B cell (primary cell): Measurements from ENCODE around the gene SMARCC1. TPM values are rescaled to one million over a fixed set of nuclear protein-coding genes. Genes with fewer than 3 reads are reported as not detected.
"Not testable (repeated sequence)": the region's sequence is repeated elsewhere in the genome, so short reads cannot be mapped to it uniquely, and the experiment has no call there.

Experiments used
- ATAC-seq: fragments of 200-7000 bp; cut with Tn5 transposase; one replicate; pipeline ENCODE4 v1.10.0; 2021; ENCODE audit warnings: low read depth, mild to moderate bottlenecking, moderate number of reproducible peaks, moderate library complexity
- CTCF ChIA-PET: fragments of 350-600 bp; sonication (Branson Sonifier 250); formaldehyde crosslinking; loops from one replicate; lab custom pipeline; 2021; ENCODE audit warnings: antibody characterized with exemption, inconsistent platforms; lab: Charles Lee
- POLR2A ChIA-PET: fragments of 350-600 bp; sonication (Branson Sonifier 250); formaldehyde crosslinking; loops from one replicate; lab custom pipeline; 2021; ENCODE audit warnings: antibody characterized with exemption; lab: Charles Lee
- DNase-seq: peaks from one replicate; pipeline ENCODE4 v3.0.0; 2013
- H2AFZ ChIP-seq: 2 replicates; pipeline ENCODE4 v1.6.1; 2012; ENCODE audit warnings: mild to moderate bottlenecking, low read depth, low read length; ENCODE audit not compliant: insufficient read depth, poor library complexity, severe bottlenecking
- H3K27ac ChIP-seq, 2 donors: 1 replicate in 1 of 2; 2 replicates in 1 of 2; pipeline ENCODE4 v1.5.1; 2012 to 2013; ENCODE audit warnings: low read length in 2 of 2, mild to moderate bottlenecking in 2 of 2, moderate library complexity in 1 of 2
- H3K27me3 ChIP-seq, 4 experiments: fragments of 200-600 bp in 1 of 4; sonication (generic) in 1 of 4; replicated peaks in 1 of 4; 1 replicate in 2 of 4; 2 replicates in 2 of 4; pipeline versions ENCODE4 v1.6.1 to v1.7.0; 2013 to 2016; ENCODE audit warnings: low read length in 3 of 4, mild to moderate bottlenecking in 2 of 4, mixed read lengths in 1 of 4, moderate library complexity in 1 of 4; ENCODE audit not compliant: insufficient read depth in 4 of 4, control insufficient read depth in 3 of 4; ENCODE audit errors: control extremely low read depth in 1 of 4
- H3K36me3 ChIP-seq, 2 experiments: replicated peaks in 1 of 2; 1 replicate in 1 of 2; 2 replicates in 1 of 2; pipeline versions ENCODE4 v1.6.1 to v1.7.1; 2013; ENCODE audit warnings: low read length in 1 of 2; ENCODE audit not compliant: insufficient read depth in 2 of 2, control insufficient read depth in 1 of 2; ENCODE audit errors: control extremely low read depth in 1 of 2, extremely low read depth in 1 of 2
- H3K4me1 ChIP-seq, 2 donors: fragments of 200-600 bp in 1 of 2; sonication (generic) in 1 of 2; 1 replicate in 1 of 2; 2 replicates in 1 of 2; pipeline versions ENCODE4 v1.5.1 to v1.6.1; 2013 to 2017; ENCODE audit warnings: low read length in 2 of 2; ENCODE audit not compliant: control insufficient read depth in 2 of 2, insufficient read depth in 2 of 2
- H3K4me2 ChIP-seq: replicated peaks from 2 replicates; pipeline ENCODE3; 2012; ENCODE audit warnings: mild to moderate bottlenecking, low read depth, low read length; ENCODE audit not compliant: poor library complexity, severe bottlenecking
- H3K4me3 ChIP-seq, 5 experiments: fragments of 200-600 bp in 1 of 5; sonication (generic) in 1 of 5; 1 replicate in 3 of 5; 2 replicates in 2 of 5; pipeline versions ENCODE4 v1.5.1 to v1.7.0; 2011 to 2016; ENCODE audit warnings: low read length in 4 of 5, mild to moderate bottlenecking in 4 of 5, low read depth in 2 of 5, control low read depth in 1 of 5, moderate library complexity in 1 of 5; ENCODE audit not compliant: insufficient read depth in 1 of 5; ENCODE audit errors: control extremely low read depth in 1 of 5, extremely low read depth in 1 of 5
- H3K79me2 ChIP-seq: fragments of 200-600 bp; sonication (generic); one replicate; pipeline ENCODE4 v1.6.0; 2016; ENCODE audit warnings: low read length; ENCODE audit not compliant: control insufficient read depth, insufficient read depth
- H3K9ac ChIP-seq: fragments of 200-600 bp; sonication (generic); 2 replicates; pipeline ENCODE4 v1.6.1; 2017; ENCODE audit warnings: mild to moderate bottlenecking, low read length, moderate library complexity
- H3K9me3 ChIP-seq, 3 donors: one replicate each; pipeline versions ENCODE4 v1.6.1 to v1.7.1; 2013; ENCODE audit warnings: low read length in 2 of 3; ENCODE audit not compliant: control insufficient read depth in 2 of 3, insufficient read depth in 1 of 3; ENCODE audit errors: control extremely low read depth in 1 of 3
- H4K20me1 ChIP-seq: 2 replicates; pipeline ENCODE4 v1.6.0; 2012; ENCODE audit warnings: mild to moderate bottlenecking, low read length; ENCODE audit not compliant: insufficient read depth, control insufficient read depth, poor library complexity, severe bottlenecking
- H3K27ac Mint-ChIP-seq: one replicate; pipeline ENCODE4 v1.8.0; 2021; ENCODE audit warnings: mixed read lengths
- H3K27me3 Mint-ChIP-seq: one replicate; pipeline ENCODE4 v1.8.0; 2021; ENCODE audit warnings: mixed read lengths
- H3K4me1 Mint-ChIP-seq: one replicate; pipeline ENCODE4 v1.8.0; 2021; ENCODE audit warnings: mixed read lengths
- H3K4me3 Mint-ChIP-seq: one replicate; pipeline ENCODE4 v1.8.0; 2021; ENCODE audit warnings: mixed read lengths
- H3K9me3 Mint-ChIP-seq: one replicate; pipeline ENCODE4 v1.8.0; 2022; ENCODE audit warnings: mixed read lengths; ENCODE audit not compliant: insufficient read depth
- CTCF ChIP-seq: fragments of 200-600 bp; IDR thresholded peaks from one replicate; pipeline ENCODE4 v1.8.0; 2022; ENCODE audit warnings: antibody characterized with exemption, mild to moderate bottlenecking
- EZH2 ChIP-seq: IDR thresholded peaks from 2 replicates; pipeline ENCODE4 v1.6.1; 2012; ENCODE audit warnings: borderline replicate concordance, low read depth, mild to moderate bottlenecking, moderate library complexity, low read length; ENCODE audit not compliant: insufficient read depth, poor library complexity, severe bottlenecking
- WGBS: methylation state at CpG from one replicate; pipeline ENCODE4 v1.1.5; 2013; ENCODE audit warnings: missing lambda C conversion rate; ENCODE audit not compliant: insufficient coverage; 5-methylcytosine and 5-hydroxymethylcytosine counted together
- intact Hi-C: fragments of 100-400 bp; cut with micrococcal nuclease; formaldehyde crosslinking; loops from one replicate; pipeline ENCODE4 v1.10.0; 2022
- polyA minus RNA-seq: library from RNA; depleted of rRNA, polyadenylated mRNA; stranded (reverse); fragments of >200 nt; gene quantifications from 2 replicates; pipeline ENCODE4 v1.2.3, GENCODE V29; 2012
- polyA plus RNA-seq: library from polyadenylated mRNA; depleted of rRNA; stranded (reverse); fragments of >200 nt; gene quantifications from 2 replicates; pipeline ENCODE4 v1.2.3, GENCODE V29; 2012
- total RNA-seq, 2 donors: library from RNA; stranded (reverse); fragments of 120-200 nt in 1 of 2; gene quantifications; 1 replicate in 1 of 2; 2 replicates in 1 of 2; pipeline versions ENCODE4 v1.2.3 to v1.2.4, GENCODE V29; 2013 to 2022

Gene SMARCC1
- total RNA-seq (149 and 155 TPM in 2 replicates), polyA plus RNA-seq (13.1 and 13.8 TPM in 2 replicates), polyA minus RNA-seq (55.3 and 87.0 TPM in 2 replicates)
- 55.3 TPM for total RNA-seq (2013)

GRCh38 chr3:47781685-47782445 lies at the start of gene SMARCC1:
TSS of gene SMARCC1 (minus strand) at chr3:47781893. CDS start at chr3:47781797, 96 bp downstream.
- peak within 1 kb of the TSS; percentile 87 for H2AFZ ChIP-seq
- H4K20me1 ChIP-seq: peaks cover 37% of the 10 kb centered on the region
- no peaks in the 10 kb centered on the region for H3K36me3 ChIP-seq
- H3K27ac Mint-ChIP-seq: peak within 1 kb of the TSS; percentile 99
- under 1% methylated on average over 79 of the region's 79 CpGs for WGBS
- peak within 1 kb of the TSS; percentile 68 to 94 (median 78) for H3K4me3 ChIP-seq
- H3K9me3 Mint-ChIP-seq: no peaks in the 10 kb centered on the region
- H3K79me2 ChIP-seq: peaks cover 52% of the 10 kb centered on the region
- intact Hi-C loops: loop anchor here (1.0 to 10.0 kb wide), 8 partner anchors 7 to 1690 kb away; partner anchors contain the start of genes CCDC12, DAG1, DHX30 and KIF9
- peak; percentile 87 for ATAC-seq
- peaks cover 39% of the 10 kb centered on the region for H3K4me1 Mint-ChIP-seq
- peak within 1 kb of the TSS; percentile 82 for H3K4me2 ChIP-seq
- CTCF ChIA-PET: interaction anchor here (0.9 kb wide), 1 partner anchor 43 kb away, joined by 3 read pairs; no protein-coding TSS in a partner anchor
- POLR2A ChIA-PET: no interaction called here
- TF ChIP-seq EZH2: no peak
- TF ChIP-seq CTCF: no peak
- peak within 1 kb of the TSS; percentile 99 for H3K4me3 Mint-ChIP-seq
- no peaks in the 10 kb centered on the region for H3K9me3 ChIP-seq
- H3K4me1 ChIP-seq: peaks cover 32 to 44% of the 10 kb centered on the region in 2 donors
- no peaks in the 10 kb centered on the region for H3K27me3 ChIP-seq
- peak within 1 kb of the TSS; percentile 88 for H3K9ac ChIP-seq
- H3K27ac ChIP-seq: peak within 1 kb of the TSS; percentile 91 to 96
- peak; percentile 99 for DNase-seq
- H3K27me3 Mint-ChIP-seq: no peaks in the 10 kb centered on the region

- H3K27me3 Mint-ChIP-seq, H3K4me2 ChIP-seq, H3K9ac ChIP-seq, H3K27ac ChIP-seq, DNase-seq, ATAC-seq, H3K27me3 ChIP-seq, H3K4me3 ChIP-seq, H3K27ac Mint-ChIP-seq, H3K9me3 Mint-ChIP-seq, H2AFZ ChIP-seq, H3K4me3 Mint-ChIP-seq, H3K9me3 ChIP-seq: not testable (repeated sequence)
- CTCF ChIA-PET: interaction anchor here (0.7 kb wide), 1 partner anchor 160 kb away, joined by 3 read pairs; no protein-coding TSS in a partner anchor
- peaks cover 11 to 21% of the 10 kb centered on the region in 2 donors for H3K4me1 ChIP-seq
- H3K79me2 ChIP-seq: peaks cover 23% of the 10 kb centered on the region
- H3K36me3 ChIP-seq: peaks cover 1 to 52% of the 10 kb centered on the region in 2 experiments
- POLR2A ChIA-PET: interaction anchor here (0.6 kb wide), 1 partner anchor 45 kb away, joined by 3 read pairs; no protein-coding TSS in a partner anchor
- 60% methylated on average over 1 of the region's 9 CpGs for WGBS
- peaks cover 18% of the 10 kb centered on the region for H4K20me1 ChIP-seq
- intact Hi-C loops: loop anchor here (2.0 kb wide), 1 partner anchor 69 kb away; no protein-coding TSS in a partner anchor
- H3K4me1 Mint-ChIP-seq: peaks cover 28% of the 10 kb centered on the region
Observed at GRCh38 chr3:47829482-47829881, 47.8 kb upstream of the SMARCC1 start.
